GM21723 (cell line): Measurements from ENCODE around the gene NRAS.
"Not testable (repeated sequence)": the region's sequence is repeated elsewhere in the genome, so short reads cannot be mapped to it uniquely, and the experiment has no call there.

Experiments
- ATAC-seq: cut with Tn5 transposase; IDR thresholded peaks from one replicate; pipeline ENCODE4 v1.9.1; 2021; ENCODE audit warnings: mild to moderate bottlenecking, moderate library complexity; ENCODE audit not compliant: unreplicated experiment

NRAS gene

GRCh38 chr1:114716304-114717170 is at the start of gene NRAS:
Gene NRAS, minus strand, starts transcription at chr1:114716771. Its CDS starts 611 bp downstream, at chr1:114716160.
- ATAC-seq: peak; percentile 94

- ATAC-seq: no peak
These were observed 48.1 kb upstream of the NRAS start for GRCh38 chr1:114764689-114765088.

- ATAC-seq: no peak
These were observed 41.8 kb upstream of the NRAS start for GRCh38 chr1:114758256-114758832.

GRCh38 chr1:114757455-114758255 is 41.1 kb upstream of the NRAS start, which contains the start of gene CSDE1:
Gene CSDE1, minus strand, starts transcription at chr1:114757984. Its CDS starts 18,094 bp downstream, at chr1:114739890.
- peak; percentile 81 for ATAC-seq

- ATAC-seq: no peak
These were observed 40.4 kb upstream of the NRAS start for GRCh38 chr1:114756949-114757454.

- ATAC-seq: peak; percentile 58
These were observed 39.7 kb upstream of the NRAS start for GRCh38 chr1:114756009-114756892.

DNA sequence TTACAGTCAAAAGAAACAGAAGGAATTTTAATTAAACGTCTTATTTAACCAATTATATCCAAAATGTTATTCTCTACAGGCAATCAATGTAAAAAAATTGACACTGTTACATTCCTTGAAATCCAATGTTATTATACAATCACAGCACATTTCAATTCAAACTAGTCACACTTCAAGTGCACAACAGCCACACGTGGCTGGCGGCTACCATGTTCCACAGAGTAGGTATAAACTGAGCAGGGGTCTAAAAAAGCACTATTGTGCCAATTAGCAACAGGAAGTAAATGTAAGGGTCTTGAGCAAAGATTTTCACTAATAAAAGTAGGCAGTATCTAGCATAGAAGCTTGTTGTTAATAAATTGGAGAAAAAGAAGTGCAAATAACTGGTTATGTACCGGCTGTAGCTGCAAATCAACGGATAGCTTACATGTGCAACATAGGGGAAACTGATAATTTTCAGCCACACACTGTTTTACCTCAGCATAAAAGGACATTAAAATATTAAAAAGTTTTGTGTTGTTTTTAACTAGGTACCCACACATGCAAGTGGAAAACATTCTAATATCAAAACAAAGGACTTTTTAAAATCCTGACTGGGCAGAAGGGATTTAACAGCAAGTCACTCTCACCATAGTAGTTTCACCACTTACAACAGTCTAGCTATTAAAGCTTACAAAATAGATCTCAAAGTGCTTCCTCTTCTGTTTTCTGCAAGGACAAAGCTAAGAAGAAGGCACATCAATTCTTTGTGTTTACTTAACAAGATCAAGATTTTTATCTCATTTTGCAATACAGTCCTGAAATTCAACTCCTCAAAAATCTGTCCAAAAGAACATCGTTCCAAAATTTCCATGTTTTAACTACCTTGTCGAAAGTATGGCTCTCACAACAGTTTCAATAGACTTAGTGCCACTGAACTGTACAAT is 38.7 kb upstream of the NRAS start:
- ATAC-seq: no peak

DNA sequence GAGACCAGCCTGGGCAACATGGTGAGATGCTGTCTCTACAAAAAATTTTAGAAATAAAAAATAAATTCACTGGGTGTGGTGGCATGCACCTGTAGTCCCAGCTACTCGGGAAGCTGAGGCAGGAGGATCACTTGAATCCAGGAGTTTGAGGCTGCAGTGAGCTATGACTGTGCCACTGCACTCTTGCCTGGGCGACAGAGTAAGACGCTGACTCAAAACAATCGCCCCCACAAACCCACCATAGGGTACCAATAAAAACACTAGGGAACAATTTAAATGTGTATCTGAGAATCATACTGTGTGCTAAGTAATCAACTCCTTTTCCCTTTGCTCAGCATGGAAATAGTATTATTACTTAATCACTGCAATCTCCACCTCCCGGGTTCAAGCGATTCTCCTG is 37.1 kb upstream of the NRAS start:
- ATAC-seq: not testable (repeated sequence)

- ATAC-seq: no peak
These were observed 36.6 kb upstream of the NRAS start for GRCh38 chr1:114753143-114753542.

DNA sequence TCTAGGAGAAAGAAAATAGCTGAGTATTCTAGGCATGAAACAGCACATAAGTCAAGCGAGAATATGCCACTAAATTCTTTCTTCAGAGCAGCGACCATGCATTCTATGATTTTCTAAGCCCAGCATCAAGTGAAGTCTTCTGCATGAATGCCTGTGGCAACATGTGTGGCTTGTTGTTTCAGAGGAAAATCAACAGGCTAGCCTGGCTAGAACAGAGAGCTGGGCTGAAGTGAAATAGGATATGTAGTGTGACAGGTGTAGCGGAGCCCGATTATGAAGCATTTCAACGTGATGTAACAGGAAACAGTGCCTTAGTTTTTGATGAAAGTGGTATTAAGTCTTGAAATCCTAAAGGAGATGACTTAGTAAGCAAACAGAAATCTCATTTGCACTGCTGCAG is 34.2 kb upstream of the NRAS start:
- no peak for ATAC-seq

DNA sequence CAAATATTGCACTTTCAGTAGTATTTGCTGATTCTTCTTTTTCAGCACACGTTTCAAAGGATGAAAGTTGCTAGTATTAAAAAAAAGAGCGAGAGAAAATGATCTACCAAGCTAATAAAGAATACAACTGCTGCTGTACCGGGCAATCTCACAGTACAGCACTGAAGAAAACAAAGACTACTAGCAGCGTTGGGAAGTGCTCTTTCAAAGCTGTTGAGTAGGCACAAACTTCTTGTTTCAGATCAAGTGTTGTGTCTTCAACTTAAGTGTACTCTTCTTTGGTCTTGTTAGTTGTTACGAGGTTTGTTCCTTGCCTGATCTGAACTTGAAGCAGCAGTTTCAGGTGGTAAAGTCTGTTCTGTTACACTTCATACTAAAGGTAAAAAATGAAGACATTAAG is 33.3 kb upstream of the NRAS start:
- ATAC-seq: no peak

- no peak for ATAC-seq
These were observed 30.0 kb upstream of the NRAS start for GRCh38 chr1:114746450-114747121.

DNA sequence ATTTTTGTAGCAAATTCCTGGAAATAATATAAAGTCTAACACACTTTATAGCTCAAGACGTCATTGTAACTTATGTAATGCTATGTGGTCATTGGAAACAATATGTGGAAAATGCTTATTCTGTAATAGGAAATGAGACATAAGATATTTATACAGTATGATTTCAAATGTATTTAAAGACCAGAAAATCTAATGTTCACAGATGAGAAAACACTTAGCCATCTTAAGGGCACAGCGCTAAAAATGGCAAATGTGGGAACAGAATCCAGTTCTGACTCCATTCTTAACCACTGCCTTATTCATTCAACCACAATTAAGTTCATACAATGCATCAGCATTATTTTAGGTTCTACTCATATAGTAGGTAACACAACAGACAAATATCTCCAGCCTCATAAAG is 28.7 kb upstream of the NRAS start:
- ATAC-seq: no peak

DNA sequence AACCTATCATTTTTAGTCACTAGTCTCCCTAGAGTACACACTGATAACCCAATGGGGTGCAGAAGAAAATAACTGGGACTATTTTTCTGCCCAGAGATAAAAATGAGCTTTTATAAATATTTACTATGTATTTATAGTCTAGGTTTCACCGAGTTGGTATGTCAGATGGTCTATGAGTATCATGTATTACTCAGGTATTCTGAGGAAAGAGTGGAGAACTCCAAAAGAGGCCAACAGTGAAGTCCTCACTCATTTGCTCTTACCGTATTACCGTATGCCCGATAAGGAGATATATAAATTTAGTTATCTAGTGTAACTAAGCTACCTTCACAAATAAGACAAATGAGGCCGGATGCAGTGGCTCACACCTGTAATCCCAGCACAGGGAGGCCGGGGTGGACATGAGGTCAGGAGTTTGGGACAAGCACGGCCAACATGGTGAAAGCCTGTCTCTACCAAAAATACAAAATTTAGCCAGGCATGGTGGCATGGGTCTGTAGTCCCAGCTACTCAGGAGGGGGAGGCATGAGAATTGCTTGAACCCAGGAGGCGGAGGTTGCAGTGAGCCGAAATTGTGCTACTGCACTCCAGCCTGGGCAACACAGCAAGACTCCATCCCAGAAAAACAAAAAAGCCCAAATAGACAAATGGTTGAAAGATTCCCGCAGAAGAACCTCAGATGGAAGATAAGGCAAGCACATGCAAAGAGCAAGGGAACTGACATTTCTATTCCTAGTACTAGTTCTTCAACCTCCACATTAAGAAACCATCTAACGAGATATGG is 25.6 kb upstream of the NRAS start:
- ATAC-seq: no peak

DNA sequence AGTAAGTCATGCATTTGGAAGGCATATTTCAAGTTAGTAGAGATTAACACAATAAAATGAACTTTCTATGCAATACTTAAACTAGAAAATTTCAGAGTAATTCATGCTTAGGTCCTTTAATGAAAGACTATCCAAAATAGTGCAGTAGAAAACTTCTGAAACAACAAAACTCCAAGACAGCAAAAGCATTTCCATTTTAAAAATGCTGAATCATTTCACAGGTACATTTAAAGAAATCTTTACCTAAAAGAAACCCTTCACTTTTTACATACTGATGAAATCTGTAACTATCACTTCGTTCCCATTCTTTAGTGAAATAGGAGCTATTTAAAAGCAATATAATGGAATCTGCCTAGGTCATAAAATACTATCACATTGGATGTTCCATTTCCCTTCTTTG is 23.8 kb upstream of the NRAS start:
- ATAC-seq: no peak

DNA sequence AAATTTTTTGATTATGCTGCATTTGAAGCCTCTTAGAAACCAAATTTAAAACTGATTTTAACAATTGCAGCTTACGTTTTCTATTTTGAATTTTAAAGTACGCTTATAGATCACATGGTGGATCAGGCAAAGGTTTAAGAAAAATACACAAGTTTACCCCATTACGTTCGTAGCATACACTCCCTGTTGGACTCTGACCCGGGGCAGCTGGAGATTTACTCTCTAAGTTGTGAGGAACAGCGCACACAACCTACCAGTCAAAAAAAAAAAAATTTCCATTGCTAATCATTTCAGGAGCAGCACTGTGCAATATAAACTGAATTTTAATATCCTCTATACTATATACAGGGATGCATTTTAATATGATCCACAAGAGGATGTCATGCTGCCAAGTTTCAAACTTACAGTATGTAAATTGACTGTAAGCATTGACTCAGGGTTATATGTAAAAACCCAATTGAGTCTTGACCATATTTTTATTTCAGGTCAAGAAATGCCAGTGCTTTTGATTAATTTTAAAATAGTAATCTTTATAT is 20.8 kb upstream of the NRAS start:
- ATAC-seq: no peak

DNA sequence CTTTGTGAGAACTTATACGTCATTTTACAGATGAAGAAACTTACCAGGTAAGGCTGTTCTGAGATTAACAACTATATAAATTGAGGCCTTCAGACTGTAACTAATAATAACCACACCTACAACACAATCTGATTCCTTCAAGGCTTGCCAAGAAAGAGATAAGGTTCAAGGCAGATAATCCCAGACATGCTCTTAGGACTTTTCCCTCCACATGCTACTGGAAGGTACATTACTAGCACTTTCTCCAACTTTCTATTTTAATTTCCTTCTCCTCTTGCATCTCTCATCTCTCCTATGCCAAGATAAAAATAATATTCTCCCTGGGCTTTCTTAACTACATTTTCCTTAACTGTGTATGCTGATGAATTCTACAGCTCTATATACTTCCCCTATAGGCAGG is 18.9 kb upstream of the NRAS start:
- ATAC-seq: no peak

- ATAC-seq: no peak
These were observed 13.2 kb upstream of the NRAS start for GRCh38 chr1:114729782-114730181.
